Measurements from ENCODE around the gene AFAP1L1. TPM values are rescaled to one million over a fixed set of nuclear protein-coding genes. Genes with fewer than 3 reads are reported as not detected.

Gene AFAP1L1
- total RNA-seq, 1 donor from 2014 or later, result 46.9 TPM

GRCh38 chr5:149301049-149301743 lies 29.5 kb downstream of the AFAP1L1 start:
- intact Hi-C loops (cut with DNase I), result loop anchor here (5.0 kb wide), 1 partner anchor 46 kb away; the partner anchor contains the start of gene GRPEL2
- ATAC-seq (no peak), DNase-seq (ENCODE audit: missing footprints) (no peak)

GRCh38 chr5:149301744-149302380 lies 30.2 kb downstream of the AFAP1L1 start:
- ATAC-seq, result no peak
- intact Hi-C loops (cut with DNase I), result loop anchor here (5.0 kb wide), 1 partner anchor 45 kb away; the partner anchor contains the start of gene GRPEL2
- no peak for DNase-seq (ENCODE audit: missing footprints)

GRCh38 chr5:149302641-149303040 lies 31.0 kb downstream of the AFAP1L1 start:
- DNase-seq (ENCODE audit: missing footprints), result no peak
- intact Hi-C loops (cut with DNase I), result loop anchor here (5.0 kb wide), 1 partner anchor 45 kb away; the partner anchor contains the start of gene GRPEL2
- ATAC-seq, result no peak

- DNase-seq (ENCODE audit: missing footprints) (no peak), ATAC-seq (no peak)
- intact Hi-C loops (cut with DNase I), result loop anchor here (5.0 kb wide), 1 partner anchor 44 kb away; the partner anchor contains the start of gene GRPEL2
Measured at GRCh38 chr5:149303210-149303609, 31.6 kb downstream of the AFAP1L1 start.

- intact Hi-C loops (cut with DNase I), result loop anchor here (5.0 kb wide), 1 partner anchor 43 kb away; the partner anchor contains the start of gene GRPEL2
- peak; percentile 12 for ATAC-seq
- no peak for DNase-seq (ENCODE audit: missing footprints)
Measured at GRCh38 chr5:149304195-149305078, 32.8 kb downstream of the AFAP1L1 start.

- ATAC-seq, result no peak
- no peak for DNase-seq (ENCODE audit: missing footprints)
- intact Hi-C loops (cut with DNase I), result no loop called here
Measured at GRCh38 chr5:149309354-149309753, 37.7 kb downstream of the AFAP1L1 start.

GRCh38 chr5:149310488-149310887 lies 38.8 kb downstream of the AFAP1L1 start:
- DNase-seq (ENCODE audit: missing footprints) (no peak), ATAC-seq (no peak)
- intact Hi-C loops (cut with DNase I), result no loop called here

GRCh38 chr5:149310947-149311658 lies 39.4 kb downstream of the AFAP1L1 start:
- ATAC-seq (peak; percentile 19), DNase-seq (ENCODE audit: missing footprints) (no peak)
- intact Hi-C loops (cut with DNase I), result no loop called here

- no peak for DNase-seq (ENCODE audit: missing footprints)
- intact Hi-C loops (cut with DNase I), result no loop called here
- ATAC-seq, result no peak
Measured at GRCh38 chr5:149313151-149313841, 41.6 kb downstream of the AFAP1L1 start.

- ATAC-seq (no peak), DNase-seq (ENCODE audit: missing footprints) (no peak)
- intact Hi-C loops (cut with DNase I), result loop anchor here (5.0 kb wide), 2 partner anchors 53 to 253 kb away; no protein-coding TSS in a partner anchor
Measured at GRCh38 chr5:149314571-149315111, 43.0 kb downstream of the AFAP1L1 start.

- DNase-seq (ENCODE audit: missing footprints) (no peak), ATAC-seq (no peak)
- intact Hi-C loops (cut with DNase I), result loop anchor here (5.0 kb wide), 2 partner anchors 52 to 252 kb away; no protein-coding TSS in a partner anchor
Measured at GRCh38 chr5:149315753-149316152, 44.1 kb downstream of the AFAP1L1 start.

- ATAC-seq (no peak), DNase-seq (ENCODE audit: missing footprints) (no peak)
- intact Hi-C loops (cut with DNase I), result loop anchor here (5.0 kb wide), 2 partner anchors 50 to 250 kb away; no protein-coding TSS in a partner anchor
Measured at GRCh38 chr5:149317281-149318048, 45.8 kb downstream of the AFAP1L1 start.

- intact Hi-C loops (cut with DNase I), result loop anchor here (1.0 to 5.0 kb wide), 3 partner anchors 47 to 248 kb away; no protein-coding TSS in a partner anchor
- no peak for ATAC-seq
- DNase-seq (ENCODE audit: missing footprints), result no peak
Measured at GRCh38 chr5:149319174-149319573, 47.5 kb downstream of the AFAP1L1 start.

- DNase-seq (ENCODE audit: missing footprints) (peak; percentile 92), ATAC-seq (peak; percentile 92)
- intact Hi-C loops (cut with DNase I), result no loop called here
Measured at GRCh38 chr5:149320791-149321330, 49.2 kb downstream of the AFAP1L1 start.

- no peak for ATAC-seq
- DNase-seq (ENCODE audit: missing footprints), result no peak
- intact Hi-C loops (cut with DNase I), result no loop called here
Measured at GRCh38 chr5:149322518-149322917, 50.9 kb downstream of the AFAP1L1 start.

- intact Hi-C loops (cut with DNase I), result no loop called here
- DNase-seq (ENCODE audit: missing footprints) (no peak), ATAC-seq (no peak)
Measured at GRCh38 chr5:149323210-149323609, 51.6 kb downstream of the AFAP1L1 start.
